Esophagus muscularis mucosa (tissue), 4 donors: Measurements from ENCODE around the gene MCM9.

Source experiments
- CTCF ChIP-seq, 3 experiments: fragments of 200-600 bp in 2 of 3; fragments of 450-650 bp in 1 of 3; sonication (generic) in 2 of 3; IDR thresholded peaks; one replicate each; pipeline ENCODE4 v1.5.1; 2017 to 2019; ENCODE audit warnings: antibody characterized with exemption in 3 of 3, mild to moderate bottlenecking in 2 of 3, moderate library complexity in 1 of 3
- EP300 ChIP-seq: sonication (generic); formaldehyde crosslinking; IDR thresholded peaks from one replicate; pipeline ENCODE4 v1.6.1; 2017; ENCODE audit warnings: antibody characterized with exemption
- POLR2A ChIP-seq: fragments of 450-650 bp; IDR thresholded peaks from one replicate; pipeline ENCODE4 v1.6.1; 2017; ENCODE audit warnings: antibody characterized with exemption, moderate library complexity, mild to moderate bottlenecking, low read depth

- TF ChIP-seq POLR2A, result no peak
- TF ChIP-seq EP300, result no peak
- TF ChIP-seq CTCF (IDR thresholded peaks at IDR 0.05), result no peak
Observed at GRCh38 chr6:118895859-118896258, 39.1 kb downstream of the MCM9 start.
